Eye (tissue), 1 donor: ENCODE data around the gene TBCD.

Source experiments
- DNase-seq: peaks from one replicate; pipeline ENCODE4 v3.0.0-alpha.2; 2015

TBCD gene

GRCh38 chr17:82812601-82813000 is 60.7 kb downstream of the TBCD start:
- no peak for DNase-seq

- no peak for DNase-seq
These were observed 61.6 kb downstream of the TBCD start for GRCh38 chr17:82813299-82814051.

GRCh38 chr17:82814834-82815233 is 63.0 kb downstream of the TBCD start:
- no peak for DNase-seq

GRCh38 chr17:82815354-82815753 is 63.5 kb downstream of the TBCD start:
- DNase-seq = no peak

GRCh38 chr17:82815790-82816305 is 64.0 kb downstream of the TBCD start:
- no peak for DNase-seq

GRCh38 chr17:82816358-82816757 is 64.5 kb downstream of the TBCD start:
- DNase-seq = no peak

GRCh38 chr17:82817947-82818346 is 66.1 kb downstream of the TBCD start:
- no peak for DNase-seq

- no peak for DNase-seq
These were observed 68.7 kb downstream of the TBCD start for GRCh38 chr17:82820278-82821251.

GRCh38 chr17:82821554-82821953 is 69.7 kb downstream of the TBCD start:
- DNase-seq = no peak

GRCh38 chr17:82822281-82822680 is 70.4 kb downstream of the TBCD start:
- no peak for DNase-seq

- DNase-seq = no peak
These were observed 71.1 kb downstream of the TBCD start for GRCh38 chr17:82823004-82823403.

- no peak for DNase-seq
These were observed 73.8 kb downstream of the TBCD start for GRCh38 chr17:82825540-82826124.

- DNase-seq = no peak
These were observed 74.3 kb downstream of the TBCD start for GRCh38 chr17:82826211-82826610.

- DNase-seq = no peak
These were observed 75.1 kb downstream of the TBCD start for GRCh38 chr17:82826956-82827355.

GRCh38 chr17:82828875-82829487 is 77.1 kb downstream of the TBCD start:
- DNase-seq = no peak

- no peak for DNase-seq
These were observed 78.4 kb downstream of the TBCD start for GRCh38 chr17:82830249-82830661.

- DNase-seq = no peak
These were observed 79.4 kb downstream of the TBCD start for GRCh38 chr17:82831041-82831817.

- DNase-seq = no peak
These were observed 79.9 kb downstream of the TBCD start for GRCh38 chr17:82831818-82832200.

- DNase-seq = no peak
These were observed 80.5 kb downstream of the TBCD start for GRCh38 chr17:82832411-82832810.

- DNase-seq = no peak
These were observed 81.1 kb downstream of the TBCD start for GRCh38 chr17:82832881-82833475.

- no peak for DNase-seq
These were observed 83.3 kb downstream of the TBCD start for GRCh38 chr17:82835122-82835521.
